GM21526 (cell line): Measurements from ENCODE around the gene ARHGAP29.

Experiments used
- ATAC-seq: cut with Tn5 transposase; IDR thresholded peaks from one replicate; pipeline ENCODE4 v1.9.1; 2021; ENCODE audit warnings: moderate library complexity; ENCODE audit not compliant: unreplicated experiment, low FRiP score

The ARHGAP29 gene

GRCh38 chr1:94265906-94266305 lies 28.5 kb upstream of the ARHGAP29 start:
- no peak for ATAC-seq

DNA sequence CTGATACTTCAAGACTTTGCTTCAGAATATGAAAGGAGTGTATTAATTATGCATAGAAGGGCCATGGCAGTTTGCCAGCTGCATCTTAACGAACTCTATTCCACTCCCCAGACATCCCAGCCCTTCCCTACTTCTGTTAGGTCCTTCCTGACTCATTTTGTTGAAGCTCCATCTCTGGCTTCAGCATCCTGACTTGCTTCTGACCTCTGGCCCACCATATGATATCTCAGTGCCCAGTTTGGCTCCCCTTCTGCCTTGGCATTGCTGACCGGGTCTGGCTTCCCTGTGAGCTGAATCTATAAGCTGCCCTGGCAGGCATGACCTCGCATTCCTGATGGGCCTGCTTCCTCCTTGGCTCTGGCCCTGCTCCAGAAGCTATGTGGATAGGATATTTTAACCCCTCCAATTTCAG lies 27.6 kb upstream of the ARHGAP29 start:
- no peak for ATAC-seq

DNA sequence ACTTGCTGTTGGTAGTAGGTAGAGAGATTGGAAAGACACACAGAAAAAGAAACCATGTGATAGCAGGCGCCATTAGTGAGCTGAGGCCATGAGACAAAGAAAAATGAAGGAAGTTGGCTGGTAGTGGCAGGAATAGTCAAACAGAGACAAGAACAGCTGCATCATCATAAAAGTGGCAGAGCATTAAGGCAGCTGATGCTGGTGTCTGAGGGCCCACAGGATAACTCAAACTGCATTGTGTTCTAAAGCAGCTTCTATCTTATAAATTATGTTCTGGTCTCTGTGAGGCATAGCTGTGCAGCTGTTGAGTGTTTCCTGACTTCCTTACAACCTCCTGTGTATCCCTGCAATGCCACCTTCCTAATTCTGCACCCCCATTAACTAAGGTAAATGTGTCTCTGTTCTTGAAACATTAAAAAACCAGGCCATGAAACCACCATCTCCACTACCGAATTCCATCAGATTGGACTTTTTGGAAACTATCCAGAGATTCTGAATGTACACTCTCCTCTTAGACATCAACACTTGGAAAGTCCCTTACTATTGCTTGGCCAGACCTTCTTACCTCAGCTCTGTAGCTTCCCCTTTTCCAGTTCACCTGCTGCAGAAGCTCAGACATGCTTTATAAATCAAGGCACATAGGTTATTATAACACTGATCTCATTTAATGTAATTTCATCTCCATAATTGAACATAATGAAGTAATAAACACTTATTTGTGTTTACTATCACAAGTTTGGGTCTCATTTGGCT lies 23.4 kb upstream of the ARHGAP29 start:
- ATAC-seq = no peak

DNA sequence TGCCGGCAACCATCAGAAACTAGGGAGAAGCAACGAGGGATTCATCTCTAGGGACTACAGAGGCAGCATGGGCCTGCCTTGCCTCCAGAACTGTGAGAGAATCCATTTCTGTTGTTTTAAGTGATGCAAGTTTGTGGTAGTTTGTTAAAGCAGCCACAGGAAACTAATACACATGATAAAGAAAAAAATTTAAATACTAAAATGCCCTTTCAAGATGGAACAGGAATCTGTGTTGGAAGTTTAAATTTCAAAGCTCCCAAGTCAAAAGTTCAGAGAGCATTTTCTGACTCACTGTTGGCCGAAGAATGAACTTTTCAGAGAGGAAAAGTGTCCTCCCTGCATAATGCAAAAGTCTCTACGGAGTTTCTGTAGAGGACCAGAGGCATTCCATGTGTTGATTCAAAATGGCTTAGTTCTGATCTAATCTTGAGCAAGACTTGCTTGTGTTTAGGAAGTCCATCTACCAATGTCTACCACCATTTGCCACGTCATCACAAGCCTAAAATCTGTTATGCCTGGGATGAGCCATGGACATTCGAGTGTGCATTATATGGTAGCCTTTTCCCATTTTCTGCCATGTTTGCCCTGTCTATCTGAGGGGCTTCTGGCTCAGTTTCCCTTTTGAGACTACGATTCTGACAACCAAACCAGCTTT lies 22.4 kb upstream of the ARHGAP29 start:
- ATAC-seq = no peak

DNA sequence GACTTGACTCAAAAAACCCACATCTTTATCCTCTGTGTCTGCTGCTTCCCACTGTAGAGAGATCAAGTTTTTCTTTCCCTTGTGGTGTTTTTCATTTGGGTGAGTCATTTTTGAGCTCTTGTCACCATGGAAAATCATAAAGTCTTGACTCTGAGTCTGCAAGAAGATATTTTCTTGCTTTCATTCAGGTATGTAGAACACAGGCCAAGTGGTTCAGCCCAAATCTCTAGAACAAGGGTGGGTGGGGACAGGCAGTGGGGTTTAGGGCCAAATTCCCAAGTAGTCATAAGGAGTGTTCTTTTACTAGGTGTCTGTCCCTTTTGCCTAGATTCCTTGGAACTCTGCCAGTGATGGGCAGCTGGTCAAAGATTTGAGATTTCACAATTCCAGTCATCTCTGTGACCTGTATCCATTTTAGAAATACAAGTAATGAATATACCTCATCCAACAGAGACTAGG lies 21.5 kb upstream of the ARHGAP29 start:
- no peak for ATAC-seq

DNA sequence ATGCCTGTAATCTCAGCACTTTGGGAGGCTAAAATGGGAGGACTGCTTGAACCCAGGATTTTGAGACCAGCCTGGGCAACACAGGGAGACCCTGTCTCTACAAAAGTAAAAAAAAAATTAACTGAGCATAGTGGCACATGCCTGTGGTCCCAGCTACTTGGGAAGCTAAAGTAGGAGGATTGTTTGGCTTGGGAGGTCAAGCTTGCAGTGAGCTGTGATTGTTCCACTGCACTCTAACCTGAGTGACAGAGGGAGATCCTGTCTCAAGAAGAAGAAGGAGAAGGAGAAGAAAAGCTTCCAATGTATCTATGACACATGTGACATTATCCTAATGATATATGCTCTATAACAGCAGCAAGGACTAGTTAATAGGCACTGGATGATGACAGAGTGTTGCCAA lies 20.1 kb upstream of the ARHGAP29 start:
- ATAC-seq = no peak

DNA sequence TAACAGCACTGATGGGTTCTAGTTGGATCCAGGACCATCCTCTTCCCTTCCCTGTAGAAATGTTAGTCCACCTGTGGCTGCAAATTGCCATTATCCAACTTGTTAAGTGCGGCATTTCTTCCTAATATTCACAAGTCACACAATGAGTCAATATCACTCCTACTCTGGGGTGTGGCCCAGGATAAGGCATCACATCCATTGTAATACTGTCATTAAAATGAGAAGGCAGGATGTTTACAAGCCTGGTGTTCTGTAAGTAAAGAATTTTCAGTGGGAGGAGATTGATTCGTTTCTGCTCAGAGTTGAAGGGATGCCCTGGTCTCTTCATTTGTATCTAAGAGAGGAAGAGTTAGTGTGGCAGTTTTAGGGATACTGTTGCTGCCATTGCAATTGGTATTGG lies 18.1 kb upstream of the ARHGAP29 start:
- ATAC-seq = no peak

DNA sequence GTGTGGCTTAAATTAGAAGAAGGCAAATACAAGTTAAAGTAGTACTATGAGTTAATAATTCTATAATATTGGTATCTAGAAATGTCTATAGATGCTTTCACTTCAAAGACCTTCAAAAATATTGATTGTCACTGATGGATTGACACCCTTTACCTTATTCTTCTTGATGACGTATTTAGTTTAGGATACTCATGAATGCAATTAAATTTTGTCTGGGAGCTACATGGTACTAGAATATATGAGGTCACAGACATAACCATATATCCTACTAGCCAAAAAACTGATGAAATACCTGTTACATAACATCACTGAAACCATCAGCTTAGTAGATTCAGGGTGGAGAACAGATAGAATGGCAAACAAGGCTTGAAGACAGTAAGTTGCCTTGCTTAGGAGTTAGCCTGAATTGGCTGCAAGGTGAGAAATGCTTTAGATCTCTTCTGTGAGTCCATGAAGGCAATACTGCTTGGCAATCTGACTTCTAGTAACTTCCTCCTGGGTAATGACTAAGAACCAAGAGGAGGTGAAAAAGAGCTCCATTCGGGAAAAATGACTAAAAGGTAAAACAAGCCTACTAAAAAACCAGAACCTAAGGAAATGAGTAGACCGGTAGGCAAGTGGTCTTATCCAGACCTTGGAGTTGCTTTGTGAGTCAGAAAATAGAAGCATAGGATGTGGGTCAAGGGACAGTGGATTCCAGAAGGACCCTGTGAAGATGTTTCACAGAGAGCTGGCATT lies 16.9 kb upstream of the ARHGAP29 start:
- ATAC-seq = no peak

DNA sequence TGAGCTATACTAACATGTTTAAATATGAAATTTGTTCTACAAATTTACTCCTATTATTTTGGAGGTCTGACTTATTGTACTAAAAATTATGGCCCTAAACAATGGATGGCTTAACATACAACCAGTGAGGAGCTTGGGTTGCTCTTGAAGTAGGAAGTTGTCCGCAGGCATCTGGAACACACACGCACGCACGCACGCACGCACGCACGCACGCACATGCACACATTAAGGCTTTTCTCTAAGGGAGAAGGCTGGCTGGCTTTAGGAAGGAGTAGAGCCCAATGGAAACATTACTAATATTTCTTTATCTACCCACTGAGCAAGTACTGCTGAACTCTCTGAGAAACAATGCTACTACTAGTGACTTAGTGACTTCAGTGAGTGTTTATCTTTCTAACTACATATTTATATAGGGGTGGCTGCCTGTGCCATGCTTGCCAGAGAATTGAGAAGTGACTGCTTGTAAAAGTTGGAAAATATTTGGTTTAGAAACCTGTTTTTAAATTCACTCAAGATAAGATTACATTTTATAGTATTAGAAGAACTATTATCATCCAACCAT lies 16.2 kb upstream of the ARHGAP29 start:
- no peak for ATAC-seq

GRCh38 chr1:94250341-94250740 lies 13.0 kb upstream of the ARHGAP29 start:
- no peak for ATAC-seq

DNA sequence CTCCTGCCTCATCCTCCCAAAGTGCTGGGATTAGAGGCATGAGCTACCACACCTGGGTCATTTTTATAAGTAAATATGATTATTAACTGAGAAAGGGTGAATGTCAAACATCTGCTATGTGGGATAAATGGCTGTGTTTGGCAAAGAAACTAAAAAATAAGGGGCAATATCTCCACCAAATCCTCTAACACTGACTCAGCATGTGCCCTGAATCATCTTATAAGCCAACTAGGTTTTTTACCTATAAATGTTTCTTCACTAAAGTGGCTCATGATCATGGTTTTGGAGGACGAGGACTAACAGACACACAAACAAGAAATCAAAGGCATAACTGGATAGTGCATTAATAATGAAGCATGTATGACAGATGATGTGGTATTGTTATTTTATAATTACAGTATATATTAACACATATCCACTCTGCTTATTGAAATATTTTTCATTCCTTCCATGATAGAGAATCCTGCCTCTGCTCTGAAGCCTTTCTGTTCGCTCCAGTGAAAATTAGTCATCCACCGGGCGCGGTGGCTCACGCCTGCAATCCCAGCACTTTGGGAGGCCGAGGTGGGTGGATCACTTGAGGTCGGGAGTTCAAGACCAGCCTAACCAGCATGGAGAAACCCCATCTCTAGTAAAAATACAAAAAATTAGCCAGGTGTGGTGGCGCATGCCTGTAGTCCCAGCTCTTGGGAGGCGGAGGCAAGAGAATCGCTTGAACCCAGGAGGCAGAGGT lies 11.7 kb upstream of the ARHGAP29 start:
- no peak for ATAC-seq

- ATAC-seq = peak; percentile 91
Observed at GRCh38 chr1:94247138-94248094, 10.0 kb upstream of the ARHGAP29 start.

GRCh38 chr1:94246692-94247137 lies 9.3 kb upstream of the ARHGAP29 start:
- no peak for ATAC-seq

GRCh38 chr1:94245747-94246438 lies 8.5 kb upstream of the ARHGAP29 start:
- no peak for ATAC-seq

- no peak for ATAC-seq
Observed at GRCh38 chr1:94244816-94245215, 7.4 kb upstream of the ARHGAP29 start.

- no peak for ATAC-seq
Observed at GRCh38 chr1:94243665-94244064, 6.3 kb upstream of the ARHGAP29 start.

GRCh38 chr1:94240822-94241221 lies 3.4 kb upstream of the ARHGAP29 start:
- no peak for ATAC-seq

- no peak for ATAC-seq
Observed at GRCh38 chr1:94239796-94240195, 2.4 kb upstream of the ARHGAP29 start.

GRCh38 chr1:94239051-94239450 lies 1.7 kb upstream of the ARHGAP29 start:
- no peak for ATAC-seq
